Esophagus muscularis mucosa (tissue), 4 donors: ENCODE measurements around the gene AQP12B. TPM values are rescaled to one million over a fixed set of nuclear protein-coding genes. Genes with fewer than 3 reads are reported as not detected.

ENCODE experiments used
- DNase-seq: peaks from one replicate; pipeline ENCODE4 v3.0.0-alpha.2; 2017; ENCODE audit errors: extremely low spot score
- H3K27ac ChIP-seq, 4 donors: fragments of 200-600 bp; sonication (generic); replicated peaks in 1 of 4; 1 replicate in 3 of 4; 2 replicates in 1 of 4; pipeline ENCODE4 v1.5.1; 2016 to 2019; ENCODE audit warnings: mild to moderate bottlenecking in 1 of 4
- H3K27me3 ChIP-seq, 4 donors: fragments of 200-600 bp; sonication (generic); one replicate each; pipeline versions ENCODE4 v1.5.1 to v1.6.0; 2016 to 2019
- H3K36me3 ChIP-seq, 4 donors: fragments of 200-600 bp; sonication (generic); one replicate each; pipeline ENCODE4 v1.5.1; 2016 to 2019
- H3K4me1 ChIP-seq, 4 donors: fragments of 200-600 bp; sonication (generic); one replicate each; pipeline ENCODE4 v1.5.1; 2016 to 2019
- H3K4me3 ChIP-seq, 4 donors: fragments of 200-600 bp; sonication (generic); 1 replicate in 2 of 4; 2 replicates in 2 of 4; pipeline ENCODE4 v1.5.1; 2016 to 2019; ENCODE audit warnings: mild to moderate bottlenecking in 4 of 4, moderate library complexity in 1 of 4
- H3K9me3 ChIP-seq, 4 donors: fragments of 200-600 bp; sonication (generic); 1 replicate in 3 of 4; 2 replicates in 1 of 4; pipeline ENCODE4 v1.5.1; 2016 to 2019
- EP300 ChIP-seq: sonication (generic); formaldehyde crosslinking; IDR thresholded peaks from one replicate; pipeline ENCODE4 v1.6.1; 2017; ENCODE audit warnings: antibody characterized with exemption
- POLR2A ChIP-seq: fragments of 450-650 bp; IDR thresholded peaks from one replicate; pipeline ENCODE4 v1.6.1; 2017; ENCODE audit warnings: antibody characterized with exemption, moderate library complexity, mild to moderate bottlenecking, low read depth
- POLR2AphosphoS5 ChIP-seq, 2 donors: sonication (generic); formaldehyde crosslinking; IDR thresholded peaks; one replicate each; pipeline ENCODE4 v1.6.1; 2017; ENCODE audit warnings: antibody characterized with exemption in 2 of 2
- WGBS: methylation state at CpG from one replicate; pipeline ENCODE4 v1.1.5; 2018; 5-methylcytosine and 5-hydroxymethylcytosine counted together
- intact Hi-C: fragments of 100-400 bp; cut with DNase I; formaldehyde crosslinking; loops from one replicate; pipeline ENCODE4 v1.15.1; 2023
- total RNA-seq, 4 donors: library from RNA; depleted of rRNA; stranded (reverse); fragments of >200 nt; gene quantifications; one replicate each; pipeline versions ENCODE4 v1.1.0 to v1.2.1, GENCODE V29; 2016
- TF ChIP-seq, protein P1 (sequence below), 3 experiments: fragments of 200-600 bp in 2 of 3; fragments of 450-650 bp in 1 of 3; sonication (generic) in 2 of 3; IDR thresholded peaks; one replicate each; pipeline ENCODE4 v1.5.1; 2017 to 2019; ENCODE audit warnings: antibody characterized with exemption in 3 of 3, mild to moderate bottlenecking in 2 of 3, moderate library complexity in 1 of 3

AQP12B gene
- total RNA-seq, 4 donors from 2014 or later, result not detected

DNA sequence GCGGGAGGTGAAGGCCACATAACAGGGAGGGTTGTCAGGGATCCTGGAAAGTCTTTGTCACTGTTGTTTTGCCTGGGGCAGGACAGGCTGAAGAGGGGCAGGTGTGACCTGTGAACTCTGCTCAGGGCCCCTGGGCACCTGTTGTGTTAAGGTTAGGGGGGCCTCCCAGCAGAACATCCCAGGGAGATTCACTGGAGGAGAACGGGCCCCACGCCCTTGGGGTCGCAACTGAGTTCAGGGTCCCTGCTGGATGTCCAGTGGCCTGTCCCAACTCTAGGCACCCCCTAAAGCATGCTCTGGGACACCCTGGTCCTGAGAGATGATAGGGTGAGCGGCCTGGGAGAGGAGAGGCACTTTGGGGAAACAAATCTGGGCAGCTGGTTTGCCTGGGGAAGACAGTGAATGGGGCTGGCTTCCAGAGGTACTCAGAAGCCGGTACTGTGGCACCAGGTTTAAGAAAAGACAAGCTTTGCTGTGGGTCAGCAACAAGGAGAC lies 34.5 kb downstream of the AQP12B start:
- DNase-seq, result peak; percentile 88
- H3K27me3 ChIP-seq, result peaks cover 0 to 93% (median 5%) of the 10 kb centered on the region in 4 donors

DNA sequence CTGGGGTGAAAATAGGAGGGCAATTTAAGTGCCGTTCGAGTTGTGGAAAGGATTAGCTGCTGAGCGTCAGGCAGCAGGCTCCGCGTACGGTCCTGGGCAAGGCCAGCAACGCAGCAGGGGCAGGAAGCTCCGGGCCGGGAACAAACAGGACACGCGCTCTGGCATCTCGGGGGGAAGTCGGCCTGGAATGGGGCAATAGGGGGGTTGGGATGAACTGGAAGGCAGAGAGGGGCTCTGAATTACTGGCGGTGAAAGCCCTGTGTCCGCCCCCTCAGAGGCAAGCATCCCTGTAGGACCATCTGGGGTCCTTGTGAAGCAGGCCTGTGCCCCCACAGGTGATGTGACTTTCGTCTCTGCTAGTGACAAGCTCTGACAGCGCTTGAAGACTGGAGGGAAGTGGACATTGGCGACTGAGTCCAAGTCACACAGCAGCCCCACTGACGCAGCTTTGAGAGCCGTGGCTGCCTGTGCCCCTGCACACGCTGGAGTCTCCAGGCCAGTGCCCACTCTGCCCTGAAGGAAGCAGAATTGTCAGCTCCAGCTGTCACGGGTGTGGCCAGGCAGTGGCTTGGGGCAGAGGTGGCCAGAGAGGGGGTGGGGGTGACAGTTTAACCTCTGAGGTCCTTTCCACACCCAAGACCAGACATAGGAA lies 35.1 kb downstream of the AQP12B start:
- H3K4me3 ChIP-seq, result no peak overlapping the region
- peaks cover 0 to 7% (median 0%) of the 10 kb centered on the region in 4 donors for H3K9me3 ChIP-seq
- intact Hi-C loops, result no loop called here
- peaks cover 0 to 93% (median 4%) of the 10 kb centered on the region in 4 donors for H3K27me3 ChIP-seq
- H3K4me1 ChIP-seq, result no peaks in the 10 kb centered on the region
- DNase-seq, result peak; percentile 77
- no peaks in the 10 kb centered on the region for H3K36me3 ChIP-seq
- H3K27ac ChIP-seq, result no peak overlapping the region
- 75% methylated on average over 13 of the region's 22 CpGs for WGBS
- TF ChIP-seq, protein P1, sequence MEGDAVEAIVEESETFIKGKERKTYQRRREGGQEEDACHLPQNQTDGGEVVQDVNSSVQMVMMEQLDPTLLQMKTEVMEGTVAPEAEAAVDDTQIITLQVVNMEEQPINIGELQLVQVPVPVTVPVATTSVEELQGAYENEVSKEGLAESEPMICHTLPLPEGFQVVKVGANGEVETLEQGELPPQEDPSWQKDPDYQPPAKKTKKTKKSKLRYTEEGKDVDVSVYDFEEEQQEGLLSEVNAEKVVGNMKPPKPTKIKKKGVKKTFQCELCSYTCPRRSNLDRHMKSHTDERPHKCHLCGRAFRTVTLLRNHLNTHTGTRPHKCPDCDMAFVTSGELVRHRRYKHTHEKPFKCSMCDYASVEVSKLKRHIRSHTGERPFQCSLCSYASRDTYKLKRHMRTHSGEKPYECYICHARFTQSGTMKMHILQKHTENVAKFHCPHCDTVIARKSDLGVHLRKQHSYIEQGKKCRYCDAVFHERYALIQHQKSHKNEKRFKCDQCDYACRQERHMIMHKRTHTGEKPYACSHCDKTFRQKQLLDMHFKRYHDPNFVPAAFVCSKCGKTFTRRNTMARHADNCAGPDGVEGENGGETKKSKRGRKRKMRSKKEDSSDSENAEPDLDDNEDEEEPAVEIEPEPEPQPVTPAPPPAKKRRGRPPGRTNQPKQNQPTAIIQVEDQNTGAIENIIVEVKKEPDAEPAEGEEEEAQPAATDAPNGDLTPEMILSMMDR (IDR thresholded peaks at IDR 0.05), result no peak
- no peak for TF ChIP-seq POLR2AphosphoS5 (IDR thresholded peaks at IDR 0.05)
- TF ChIP-seq POLR2A, result no peak
- TF ChIP-seq EP300, result no peak

More for the DNA sequence above, 34.5 kb downstream of the AQP12B start:
- H3K9me3 ChIP-seq, result peaks cover 0 to 7% (median 0%) of the 10 kb centered on the region in 4 donors
- H3K36me3 ChIP-seq, result no peaks in the 10 kb centered on the region
- intact Hi-C loops, result no loop called here
- no peak overlapping the region for H3K4me3 ChIP-seq
- no peak overlapping the region for H3K27ac ChIP-seq
- no peaks in the 10 kb centered on the region for H3K4me1 ChIP-seq
- TF ChIP-seq EP300 (no peak), POLR2A (no peak), POLR2AphosphoS5 (IDR thresholded peaks at IDR 0.05) (no peak)
- TF ChIP-seq, protein P1 (IDR thresholded peaks at IDR 0.05), result no peak
- WGBS, result 100% methylated on average over 1 of the region's 6 CpGs

- DNase-seq, result no peak
- 71% methylated on average over 15 of the region's 30 CpGs for WGBS
Observed at GRCh38 chr2:240646900-240647502, 35.7 kb downstream of the AQP12B start.

DNA sequence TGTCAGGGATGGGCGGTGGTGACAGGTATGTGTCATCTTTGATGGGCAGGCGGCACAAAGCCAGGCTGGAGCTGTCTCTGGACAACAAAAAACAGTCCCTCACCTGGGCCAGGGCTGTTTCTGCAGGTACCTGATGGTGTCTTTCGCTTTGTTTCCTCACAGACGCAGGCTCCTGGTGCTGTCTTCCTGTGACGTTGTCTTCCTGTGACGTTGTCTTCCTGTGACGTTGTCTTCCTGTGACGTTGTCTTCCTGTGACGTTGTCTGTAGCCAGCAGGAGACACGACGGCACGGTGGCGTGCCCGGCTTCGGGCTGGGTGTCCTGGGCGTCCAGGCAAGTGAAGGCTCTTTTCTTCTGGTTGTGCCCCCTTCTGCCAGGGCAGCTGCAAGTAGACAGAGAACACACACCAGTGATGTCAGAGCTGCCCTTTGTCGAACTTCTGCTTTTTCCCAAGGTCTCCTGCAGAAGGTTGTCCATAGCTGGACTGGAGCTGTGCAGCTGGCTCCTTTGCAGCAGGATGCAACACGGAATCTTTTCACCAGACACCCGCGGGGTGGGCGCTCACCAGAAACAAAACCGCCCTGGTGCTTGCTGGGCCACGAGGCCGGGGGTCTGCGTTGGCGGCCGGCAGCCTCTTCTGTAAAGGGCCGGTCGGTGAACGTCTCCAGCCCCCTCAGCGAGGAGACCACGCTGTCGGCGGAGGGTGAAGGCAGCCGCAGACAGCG lies 36.3 kb downstream of the AQP12B start:
- DNase-seq, result peak; percentile 87
- intact Hi-C loops, result no loop called here
- 79% methylated on average over 33 of the region's 36 CpGs for WGBS

More at GRCh38 chr2:240646900-240647502, 35.7 kb downstream of the AQP12B start:
- H3K9me3 ChIP-seq, result peaks cover 0 to 7% (median 0%) of the 10 kb centered on the region in 4 donors
- peaks cover 0 to 96% (median 3%) of the 10 kb centered on the region in 4 donors for H3K27me3 ChIP-seq
- TF ChIP-seq, protein P1 (IDR thresholded peaks at IDR 0.05), result no peak
- no peak for TF ChIP-seq EP300
- no peak for TF ChIP-seq POLR2AphosphoS5 (IDR thresholded peaks at IDR 0.05)
- no peak for TF ChIP-seq POLR2A
- intact Hi-C loops, result no loop called here
- H3K4me3 ChIP-seq, result no peak overlapping the region
- no peak overlapping the region for H3K27ac ChIP-seq
- H3K4me1 ChIP-seq, result no peaks in the 10 kb centered on the region
- H3K36me3 ChIP-seq, result no peaks in the 10 kb centered on the region

More for the DNA sequence above, 36.3 kb downstream of the AQP12B start:
- H3K4me3 ChIP-seq, result no peak overlapping the region
- TF ChIP-seq, protein P1 (IDR thresholded peaks at IDR 0.05), result no peak
- TF ChIP-seq EP300 (no peak), POLR2AphosphoS5 (IDR thresholded peaks at IDR 0.05) (no peak), POLR2A (no peak)
- peaks cover 0 to 93% (median 3%) of the 10 kb centered on the region in 4 donors for H3K27me3 ChIP-seq
- H3K4me1 ChIP-seq, result no peaks in the 10 kb centered on the region
- peaks cover 0 to 3% (median 0%) of the 10 kb centered on the region in 4 donors for H3K9me3 ChIP-seq
- no peaks in the 10 kb centered on the region for H3K36me3 ChIP-seq
- no peak overlapping the region for H3K27ac ChIP-seq
